Measurements from ENCODE around the gene PRKN. TPM values are rescaled to one million over a fixed set of nuclear protein-coding genes. Genes with fewer than 3 reads are reported as not detected.

Gene PRKN
- total and polyA plus RNA-seq, 2 experiments from 2014 or later, result 1.2 to 2.3 TPM

DNA sequence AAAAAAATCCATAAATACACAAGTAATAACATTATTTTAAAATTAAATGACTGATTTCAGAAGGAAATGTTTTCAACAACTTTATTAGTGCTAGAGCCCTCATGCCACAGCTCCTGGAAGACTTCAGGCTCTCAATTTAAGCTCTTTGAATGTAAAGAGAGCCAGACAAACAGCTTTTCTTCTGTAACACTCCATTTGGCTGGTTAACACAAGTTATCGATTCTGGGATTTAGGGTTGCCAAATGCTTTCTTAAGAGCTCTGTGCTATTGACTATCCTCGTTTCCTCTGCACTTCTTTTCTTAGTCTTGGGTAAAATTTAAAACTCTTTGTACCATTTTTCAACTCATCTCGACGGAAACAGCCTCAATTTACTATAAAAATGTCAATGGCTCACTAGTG, 402.5 kb downstream of the PRKN start:
- no peaks in the 10 kb centered on the region for H4K20me1 ChIP-seq (ENCODE audit: insufficient read depth)
- TF ChIP-seq EZH2phosphoT487 (IDR thresholded peaks at IDR 0.05; ENCODE audit: insufficient read depth, low read depth) (no peak), EZH2 (IDR thresholded peaks at IDR 0.05; ENCODE audit: insufficient read depth, poor library complexity, severe bottlenecking) (no peak)
- no peaks in the 10 kb centered on the region for H3K79me2 ChIP-seq (ENCODE audit: insufficient read depth)
- no peaks in the 10 kb centered on the region; the same call in 1 of the 2 replicates for H3K36me3 ChIP-seq (ENCODE audit: low read depth)
- H3K27ac ChIP-seq, result no peak overlapping the region
- no peaks in the 10 kb centered on the region for H3K27me3 ChIP-seq (replicated peaks; ENCODE audit: insufficient read depth)
- no peaks in the 10 kb centered on the region for H3K4me1 ChIP-seq (ENCODE audit: insufficient read depth)
- in situ Hi-C loops (cut with MboI), result no loop called here
- no peaks in the 10 kb centered on the region for H3K9me2 ChIP-seq (ENCODE audit: insufficient read depth)
- H3K4me2 ChIP-seq (ENCODE audit: unreplicated experiment), result no peak overlapping the region
- no peak overlapping the region for H3K4me3 ChIP-seq
- no peaks in the 10 kb centered on the region for H3F3A ChIP-seq (ENCODE audit: insufficient read depth)
- no peak for DNase-seq
- no peaks in the 10 kb centered on the region for H3K9me3 ChIP-seq (ENCODE audit: low read depth)
- H3K9ac ChIP-seq, result no peak overlapping the region
- no peak overlapping the region for H2AFZ ChIP-seq
- 17 to 18% methylated on average over 4 of the region's 4 CpGs for WGBS, 2 experiments (ENCODE audit: low coverage in 1 of 2, low lambda C conversion rate in 2 of 2, missing lambda C conversion rate in 2 of 2)

DNA sequence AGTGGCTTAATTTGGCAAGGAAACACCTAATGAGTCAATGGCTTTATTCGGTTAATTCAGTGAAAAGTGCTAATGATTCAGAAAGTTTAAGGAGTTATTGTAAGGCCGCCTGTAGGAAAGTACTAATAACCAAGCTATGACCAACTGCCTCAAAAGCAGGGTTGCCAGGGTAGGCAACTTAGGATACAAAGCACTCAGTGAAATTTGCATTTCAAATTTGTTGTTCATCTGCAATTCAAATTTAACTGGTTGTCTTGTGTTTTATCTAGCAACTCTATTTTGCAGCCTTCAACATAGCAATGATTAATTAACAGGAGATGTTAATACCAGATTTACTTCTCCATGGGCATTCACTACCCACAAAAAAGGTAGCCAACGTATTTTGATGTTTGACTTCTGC, 412.3 kb downstream of the PRKN start:
- Histone ChIP-seq H3K4me2 (ENCODE audit: unreplicated experiment) (no peak overlapping the region), H3K27me3 (replicated peaks; ENCODE audit: insufficient read depth) (no peaks in the 10 kb centered on the region), H3K4me1 (ENCODE audit: insufficient read depth) (no peaks in the 10 kb centered on the region), H3K9ac (no peak overlapping the region), H3K27ac (no peak overlapping the region), H3K4me3 (no peak overlapping the region), H4K20me1 (ENCODE audit: insufficient read depth) (no peaks in the 10 kb centered on the region), H3K36me3 (ENCODE audit: low read depth) (no peaks in the 10 kb centered on the region), H3K9me2 (ENCODE audit: insufficient read depth) (no peaks in the 10 kb centered on the region), H3F3A (ENCODE audit: insufficient read depth) (no peaks in the 10 kb centered on the region), H3K9me3 (ENCODE audit: low read depth) (no peaks in the 10 kb centered on the region), H2AFZ (no peak overlapping the region), H3K79me2 (ENCODE audit: insufficient read depth) (no peaks in the 10 kb centered on the region)
- no peak for TF ChIP-seq EZH2phosphoT487 (IDR thresholded peaks at IDR 0.05; ENCODE audit: insufficient read depth, low read depth)
- TF ChIP-seq EZH2 (IDR thresholded peaks at IDR 0.05; ENCODE audit: insufficient read depth, poor library complexity, severe bottlenecking), result no peak
- WGBS, 2 experiments (ENCODE audit: low coverage in 1 of 2, low lambda C conversion rate in 2 of 2, missing lambda C conversion rate in 2 of 2), result 57 to 61% methylated on average over 3 of the region's 3 CpGs
- in situ Hi-C loops (cut with MboI), result no loop called here
- no peak for DNase-seq

DNA sequence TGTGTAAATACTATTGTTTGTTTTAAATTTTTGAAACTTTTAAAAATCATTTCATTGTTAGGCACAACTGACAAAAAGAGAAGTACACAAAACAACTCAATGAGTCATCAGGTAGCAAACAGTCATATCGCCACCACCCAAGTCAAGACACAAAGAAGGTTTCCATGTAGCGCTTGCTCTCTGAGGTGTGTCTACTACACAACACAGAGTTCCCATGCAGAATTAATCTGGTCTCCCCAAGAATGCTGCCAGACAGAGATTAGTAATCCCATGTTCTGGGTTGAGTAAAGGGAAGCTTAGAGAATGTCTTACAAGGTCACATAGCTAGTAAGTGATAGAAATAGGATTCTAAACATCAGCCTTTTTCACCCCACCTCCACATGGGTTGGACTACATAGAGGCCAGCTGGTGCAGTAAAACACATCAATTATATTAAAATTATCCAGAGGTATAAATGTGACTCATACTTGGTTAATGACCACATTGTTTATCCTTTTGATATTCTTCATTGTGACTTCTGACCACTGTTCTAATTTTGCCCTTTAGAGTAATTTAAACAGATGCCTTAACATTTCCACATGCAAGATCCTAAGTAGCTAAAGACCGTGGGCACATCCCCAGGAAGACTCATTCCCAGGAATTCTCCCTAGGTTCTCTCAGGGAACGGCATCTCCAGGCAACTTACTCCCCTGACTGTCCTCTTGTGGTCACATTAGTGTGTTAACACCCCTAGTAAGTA, 413.5 kb downstream of the PRKN start:
- Histone ChIP-seq H3K36me3 (ENCODE audit: low read depth) (no peaks in the 10 kb centered on the region), H3K27me3 (replicated peaks; ENCODE audit: insufficient read depth) (no peaks in the 10 kb centered on the region), H3K4me2 (ENCODE audit: unreplicated experiment) (no peak overlapping the region), H3K79me2 (ENCODE audit: insufficient read depth) (no peaks in the 10 kb centered on the region), H3K9ac (no peak overlapping the region), H2AFZ (no peak overlapping the region), H4K20me1 (ENCODE audit: insufficient read depth) (no peaks in the 10 kb centered on the region), H3F3A (ENCODE audit: insufficient read depth) (no peaks in the 10 kb centered on the region), H3K4me3 (no peak overlapping the region), H3K27ac (no peak overlapping the region), H3K9me2 (ENCODE audit: insufficient read depth) (no peaks in the 10 kb centered on the region), H3K4me1 (ENCODE audit: insufficient read depth) (no peaks in the 10 kb centered on the region), H3K9me3 (ENCODE audit: low read depth) (no peaks in the 10 kb centered on the region)
- WGBS, 2 experiments (ENCODE audit: low coverage in 1 of 2, low lambda C conversion rate in 2 of 2, missing lambda C conversion rate in 2 of 2), result 71 to 78% methylated on average over 4 of the region's 4 CpGs
- in situ Hi-C loops (cut with MboI), result no loop called here
- TF ChIP-seq EZH2phosphoT487 (IDR thresholded peaks at IDR 0.05; ENCODE audit: insufficient read depth, low read depth) (no peak), EZH2 (IDR thresholded peaks at IDR 0.05; ENCODE audit: insufficient read depth, poor library complexity, severe bottlenecking) (no peak)
- DNase-seq, result no peak

DNA sequence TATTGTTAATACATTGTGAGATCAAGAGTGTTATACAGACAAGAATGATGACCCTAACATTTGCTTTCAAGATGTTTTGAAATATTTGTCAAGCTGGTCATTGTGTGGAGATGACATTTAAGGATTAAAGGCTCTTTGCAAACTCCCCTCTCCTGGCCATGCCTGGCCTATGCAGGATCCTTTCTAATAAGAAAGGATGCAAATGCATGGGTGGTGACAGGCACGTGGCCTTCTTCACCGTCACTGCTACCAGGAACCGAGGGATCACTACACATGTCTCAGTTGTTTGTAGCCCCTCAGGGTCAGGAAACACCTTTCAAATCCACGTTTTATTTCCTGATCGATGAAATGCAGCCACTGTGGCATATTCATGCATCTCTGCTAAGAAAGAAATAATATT, 419.7 kb downstream of the PRKN start:
- in situ Hi-C loops (cut with MboI), result no loop called here
- no peak overlapping the region for H3K27ac ChIP-seq
- no peaks in the 10 kb centered on the region for H3K27me3 ChIP-seq (replicated peaks; ENCODE audit: insufficient read depth)
- no peaks in the 10 kb centered on the region for H3K4me1 ChIP-seq (ENCODE audit: insufficient read depth)
- H4K20me1 ChIP-seq (ENCODE audit: insufficient read depth), result no peaks in the 10 kb centered on the region
- 45 to 51% methylated on average over 5 of the region's 5 CpGs for WGBS, 2 experiments (ENCODE audit: low coverage in 1 of 2, low lambda C conversion rate in 2 of 2, missing lambda C conversion rate in 2 of 2)
- no peak for DNase-seq
- H3K36me3 ChIP-seq (ENCODE audit: low read depth), result no peaks in the 10 kb centered on the region
- H3K9me2 ChIP-seq (ENCODE audit: insufficient read depth), result no peaks in the 10 kb centered on the region
- H2AFZ ChIP-seq, result no peak overlapping the region
- H3K9me3 ChIP-seq (ENCODE audit: low read depth), result no peaks in the 10 kb centered on the region
- no peak overlapping the region for H3K4me3 ChIP-seq
- H3K4me2 ChIP-seq (ENCODE audit: unreplicated experiment), result no peak overlapping the region
- no peaks in the 10 kb centered on the region for H3F3A ChIP-seq (ENCODE audit: insufficient read depth)
- TF ChIP-seq EZH2 (IDR thresholded peaks at IDR 0.05; ENCODE audit: insufficient read depth, poor library complexity, severe bottlenecking), result no peak
- no peak for TF ChIP-seq EZH2phosphoT487 (IDR thresholded peaks at IDR 0.05; ENCODE audit: insufficient read depth, low read depth)
- H3K9ac ChIP-seq, result no peak overlapping the region
- no peaks in the 10 kb centered on the region for H3K79me2 ChIP-seq (ENCODE audit: insufficient read depth)
